GM12865 (cell line): ENCODE results near the gene B3GLCT.

Experiments
- DNase-seq: peaks from one replicate; pipeline ENCODE4 v3.0.0; 2010; ENCODE audit warnings: low read depth
- H3K4me3 ChIP-seq: 2 replicates; pipeline ENCODE4 v1.5.1; 2011; ENCODE audit warnings: mild to moderate bottlenecking, low read depth, low read length, control low read depth
- TF ChIP-seq, protein P1 (sequence below): IDR thresholded peaks from 2 replicates; pipeline ENCODE4 v1.5.1; 2011; ENCODE audit warnings: low read length, control low read depth, low read depth, inconsistent platforms; ENCODE audit not compliant: insufficient read depth; ENCODE audit errors: missing control alignments

Gene B3GLCT

GRCh38 chr13:31184451-31184850 lies 15.3 kb upstream of the B3GLCT start:
- DNase-seq = no peak
- TF ChIP-seq, protein P1, sequence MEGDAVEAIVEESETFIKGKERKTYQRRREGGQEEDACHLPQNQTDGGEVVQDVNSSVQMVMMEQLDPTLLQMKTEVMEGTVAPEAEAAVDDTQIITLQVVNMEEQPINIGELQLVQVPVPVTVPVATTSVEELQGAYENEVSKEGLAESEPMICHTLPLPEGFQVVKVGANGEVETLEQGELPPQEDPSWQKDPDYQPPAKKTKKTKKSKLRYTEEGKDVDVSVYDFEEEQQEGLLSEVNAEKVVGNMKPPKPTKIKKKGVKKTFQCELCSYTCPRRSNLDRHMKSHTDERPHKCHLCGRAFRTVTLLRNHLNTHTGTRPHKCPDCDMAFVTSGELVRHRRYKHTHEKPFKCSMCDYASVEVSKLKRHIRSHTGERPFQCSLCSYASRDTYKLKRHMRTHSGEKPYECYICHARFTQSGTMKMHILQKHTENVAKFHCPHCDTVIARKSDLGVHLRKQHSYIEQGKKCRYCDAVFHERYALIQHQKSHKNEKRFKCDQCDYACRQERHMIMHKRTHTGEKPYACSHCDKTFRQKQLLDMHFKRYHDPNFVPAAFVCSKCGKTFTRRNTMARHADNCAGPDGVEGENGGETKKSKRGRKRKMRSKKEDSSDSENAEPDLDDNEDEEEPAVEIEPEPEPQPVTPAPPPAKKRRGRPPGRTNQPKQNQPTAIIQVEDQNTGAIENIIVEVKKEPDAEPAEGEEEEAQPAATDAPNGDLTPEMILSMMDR = no peak
- no peak overlapping the region for H3K4me3 ChIP-seq

DNA sequence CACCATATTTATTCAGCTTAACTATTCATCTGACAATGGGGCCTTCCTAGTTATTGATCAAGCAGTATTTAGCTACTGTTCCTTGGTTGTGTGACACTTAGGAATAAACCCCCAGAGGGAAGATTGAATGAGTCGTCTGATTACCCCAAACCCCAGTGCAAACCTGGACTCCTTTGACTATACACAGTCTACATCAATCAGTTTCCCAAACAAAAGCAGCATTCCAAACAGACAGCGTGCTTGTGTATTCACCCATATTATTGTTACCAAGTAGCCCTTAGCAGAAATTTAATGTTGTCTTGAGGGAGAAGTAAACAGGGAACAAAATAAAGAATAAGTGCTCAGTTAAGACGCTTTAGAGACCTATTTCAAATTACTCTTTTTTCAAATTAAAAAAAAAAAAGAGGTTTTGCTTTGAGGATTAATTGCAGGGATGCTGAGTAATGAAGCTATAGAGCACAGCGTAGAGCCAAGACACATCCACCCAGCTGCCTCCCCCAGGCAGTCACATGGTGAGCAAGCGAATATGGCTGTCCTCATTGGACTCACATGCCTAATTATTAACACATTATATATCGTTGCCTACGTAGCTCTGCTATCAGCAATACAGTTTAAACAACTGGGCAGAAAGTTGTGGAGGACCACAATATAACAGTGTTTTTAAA lies 14.7 kb upstream of the B3GLCT start:
- TF ChIP-seq, protein P1 = no peak
- no peak overlapping the region for H3K4me3 ChIP-seq
- no peak for DNase-seq

- DNase-seq = no peak
- TF ChIP-seq, protein P1 = no peak
- H3K4me3 ChIP-seq = no peak overlapping the region
Measured at GRCh38 chr13:31191748-31192147, 8.0 kb upstream of the B3GLCT start.

- TF ChIP-seq, protein P1 = no peak
- no peak for DNase-seq
- H3K4me3 ChIP-seq = no peak overlapping the region
Measured at GRCh38 chr13:31192306-31192705, 7.5 kb upstream of the B3GLCT start.

DNA sequence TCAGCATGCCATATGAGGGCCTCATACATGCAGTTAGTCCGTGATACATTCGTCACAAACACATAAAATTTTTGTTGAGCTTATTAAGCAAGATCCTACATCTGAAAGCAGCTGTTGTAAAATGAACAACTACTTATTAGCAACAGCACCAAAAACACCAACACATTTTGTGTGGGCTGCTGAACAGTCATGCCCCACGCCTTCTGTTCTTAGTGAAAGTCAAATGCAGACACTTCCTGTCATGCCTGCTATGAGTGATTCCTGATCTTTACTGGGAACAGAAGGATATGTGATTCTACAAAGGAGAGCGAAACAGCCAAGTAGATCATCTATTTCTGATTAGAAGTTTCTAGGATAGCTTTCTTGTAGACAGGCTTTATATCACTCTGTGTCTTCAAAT lies 4.2 kb upstream of the B3GLCT start:
- no peak for DNase-seq
- no peak overlapping the region for H3K4me3 ChIP-seq
- TF ChIP-seq, protein P1 = no peak

DNA sequence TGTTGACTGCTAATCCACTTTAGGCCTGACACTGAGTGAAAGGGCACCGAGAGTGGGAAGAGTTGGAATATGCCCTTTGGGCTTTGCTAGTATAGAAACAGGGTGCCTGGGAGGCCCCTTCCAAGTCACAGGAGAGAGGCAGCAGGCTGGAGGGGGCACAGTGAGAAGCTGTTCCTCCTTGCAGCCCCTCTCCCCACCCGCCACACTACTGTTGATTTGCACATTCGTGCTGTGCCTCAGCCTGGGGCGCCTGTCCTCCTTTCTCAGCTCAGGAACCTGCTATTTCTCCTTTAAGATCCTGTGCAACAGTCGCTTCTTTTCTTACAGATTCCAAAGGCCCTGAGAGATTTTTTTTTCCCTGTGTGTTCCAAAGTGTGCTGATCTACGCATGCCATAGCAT lies 2.8 kb upstream of the B3GLCT start:
- TF ChIP-seq, protein P1 = no peak
- no peak for DNase-seq
- H3K4me3 ChIP-seq = no peak overlapping the region

DNA sequence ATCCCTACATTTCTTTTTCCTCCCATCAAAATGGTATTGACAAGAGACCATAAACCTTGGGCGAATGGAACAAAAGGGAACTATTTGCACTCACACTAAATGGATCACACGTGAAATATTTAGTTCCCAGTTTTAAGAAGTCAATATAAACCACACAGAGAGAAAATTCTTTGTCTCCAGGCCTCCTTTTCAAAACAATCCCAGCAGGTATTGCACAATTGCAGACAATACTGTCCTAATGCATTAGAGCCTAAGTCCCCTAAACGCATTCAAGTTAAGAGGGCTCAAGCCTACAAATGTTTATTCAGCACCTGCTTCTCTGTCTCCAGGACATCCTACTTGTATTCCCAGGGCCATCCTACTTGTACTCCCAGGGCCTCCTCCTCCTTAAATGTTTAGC lies 1.3 kb upstream of the B3GLCT start:
- TF ChIP-seq, protein P1 = no peak
- no peak overlapping the region for H3K4me3 ChIP-seq
- no peak for DNase-seq
